HEK293T (cell line): ENCODE results near the gene AGPAT3.

Experiments
- ARNT ChIP-seq: fragments of 450-650 bp; IDR thresholded peaks from 2 replicates; pipeline ENCODE4 v1.6.1; 2017; ENCODE audit warnings: mild to moderate bottlenecking
- BHLHE40 ChIP-seq: fragments of 450-650 bp; IDR thresholded peaks from 2 replicates; pipeline ENCODE4 v1.6.1; 2016; ENCODE audit warnings: mild to moderate bottlenecking, moderate library complexity, borderline replicate concordance
- FOXA1 ChIP-seq: fragments of 450-650 bp; IDR thresholded peaks from 2 replicates; pipeline ENCODE4 v1.6.1; 2016; ENCODE audit warnings: mild to moderate bottlenecking
- FOXK2 ChIP-seq: fragments of 450-650 bp; IDR thresholded peaks from 2 replicates; pipeline ENCODE4 v1.6.1; 2016; ENCODE audit warnings: mild to moderate bottlenecking
- FOXM1 ChIP-seq: fragments of 450-650 bp; IDR thresholded peaks from 2 replicates; pipeline ENCODE4 v1.6.1; 2017; ENCODE audit warnings: mild to moderate bottlenecking, borderline replicate concordance
- L3MBTL2 ChIP-seq: fragments of 450-650 bp; conservative IDR thresholded peaks from 2 replicates; pipeline ENCODE4 v1.6.1; 2016; ENCODE audit warnings: mild to moderate bottlenecking
- NFRKB ChIP-seq: fragments of 450-650 bp; IDR thresholded peaks from 2 replicates; pipeline ENCODE4 v1.6.1; 2016; ENCODE audit warnings: mild to moderate bottlenecking, moderate library complexity
- SP1 ChIP-seq: fragments of 450-650 bp; IDR thresholded peaks from 2 replicates; pipeline ENCODE4 v1.6.1; 2017
- TF ChIP-seq, protein P1 (sequence below): fragments of 450-650 bp; IDR thresholded peaks from 2 replicates; pipeline ENCODE4 v1.6.1; 2016

- no peak for TF ChIP-seq SP1
- TF ChIP-seq BHLHE40, result no peak
- TF ChIP-seq, protein P1, sequence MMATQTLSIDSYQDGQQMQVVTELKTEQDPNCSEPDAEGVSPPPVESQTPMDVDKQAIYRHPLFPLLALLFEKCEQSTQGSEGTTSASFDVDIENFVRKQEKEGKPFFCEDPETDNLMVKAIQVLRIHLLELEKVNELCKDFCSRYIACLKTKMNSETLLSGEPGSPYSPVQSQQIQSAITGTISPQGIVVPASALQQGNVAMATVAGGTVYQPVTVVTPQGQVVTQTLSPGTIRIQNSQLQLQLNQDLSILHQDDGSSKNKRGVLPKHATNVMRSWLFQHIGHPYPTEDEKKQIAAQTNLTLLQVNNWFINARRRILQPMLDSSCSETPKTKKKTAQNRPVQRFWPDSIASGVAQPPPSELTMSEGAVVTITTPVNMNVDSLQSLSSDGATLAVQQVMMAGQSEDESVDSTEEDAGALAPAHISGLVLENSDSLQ, result no peak
- TF ChIP-seq FOXM1, result no peak
- no peak for TF ChIP-seq FOXA1
- no peak for TF ChIP-seq ARNT
- TF ChIP-seq L3MBTL2, result no peak
- no peak for TF ChIP-seq NFRKB
- TF ChIP-seq FOXK2, result no peak
Measured at GRCh38 chr21:43927591-43928221, 62.7 kb downstream of the AGPAT3 start.
